H9 (cell line): ENCODE measurements around the gene FBXO42. TPM values are rescaled to one million over a fixed set of nuclear protein-coding genes. Genes with fewer than 3 reads are reported as not detected.

Source experiments
- DNase-seq: peaks from one replicate; pipeline ENCODE4 v3.0.0-alpha.2; 2017
- H2AFZ ChIP-seq: one replicate; pipeline ENCODE4 v1.6.1; 2013; ENCODE audit warnings: mild to moderate bottlenecking, low read length, control low read depth, moderate library complexity
- H2AK5ac ChIP-seq: 2 replicates; pipeline ENCODE4 v1.6.1; 2013; ENCODE audit warnings: low read length, control low read depth, mixed read lengths; ENCODE audit not compliant: insufficient read length
- H2BK120ac ChIP-seq: one replicate; pipeline ENCODE4 v1.6.1; 2013; ENCODE audit warnings: low read depth, mild to moderate bottlenecking, low read length, control low read depth, inconsistent platforms; ENCODE audit not compliant: poor library complexity, severe bottlenecking
- H2BK12ac ChIP-seq: 2 replicates; pipeline ENCODE4 v1.6.1; 2013; ENCODE audit warnings: low read length, control low read depth, mixed read lengths, low read depth; ENCODE audit not compliant: insufficient read length
- H2BK15ac ChIP-seq: 2 replicates; pipeline ENCODE4 v1.6.1; 2013; ENCODE audit warnings: low read depth, low read length, control low read depth
- H2BK20ac ChIP-seq: one replicate; pipeline ENCODE4 v1.6.1; 2013; ENCODE audit warnings: low read depth, mild to moderate bottlenecking, low read length, control low read depth, inconsistent platforms; ENCODE audit not compliant: poor library complexity, severe bottlenecking
- H2BK5ac ChIP-seq: 2 replicates; pipeline ENCODE4 v1.6.1; 2013; ENCODE audit warnings: low read length, control low read depth, mixed read lengths; ENCODE audit not compliant: insufficient read length
- H3K14ac ChIP-seq: 2 replicates; pipeline ENCODE4 v1.6.1; 2013; ENCODE audit warnings: low read length, control low read depth; ENCODE audit not compliant: insufficient read depth
- H3K18ac ChIP-seq: 2 replicates; pipeline ENCODE4 v1.6.1; 2013; ENCODE audit warnings: low read depth, mild to moderate bottlenecking, mixed read lengths, low read length, control low read depth; ENCODE audit not compliant: insufficient read length
- H3K23ac ChIP-seq: 2 replicates; pipeline ENCODE4 v1.6.1; 2013; ENCODE audit warnings: low read length, control low read depth, mixed read lengths, low read depth; ENCODE audit not compliant: insufficient read length
- H3K23me2 ChIP-seq: 2 replicates; pipeline ENCODE4 v1.6.1; 2013; ENCODE audit warnings: low read depth, mild to moderate bottlenecking, mixed read lengths, low read length, control low read depth; ENCODE audit not compliant: insufficient read length, poor library complexity, severe bottlenecking
- H3K27ac ChIP-seq: 2 replicates; pipeline ENCODE4 v1.5.1; 2013; ENCODE audit warnings: low read length, control low read depth, mixed read lengths, low read depth; ENCODE audit not compliant: insufficient read length
- H3K27me3 ChIP-seq: 2 replicates; pipeline ENCODE4 v1.6.1; 2013; ENCODE audit warnings: low read length, control low read depth, inconsistent platforms; ENCODE audit not compliant: insufficient read depth
- H3K4ac ChIP-seq: 2 replicates; pipeline ENCODE4 v1.6.1; 2013; ENCODE audit warnings: low read depth, mild to moderate bottlenecking, control low read depth, inconsistent platforms, low read length, moderate library complexity
- H3K4me1 ChIP-seq: 2 replicates; pipeline ENCODE4 v1.6.1; 2013; ENCODE audit warnings: low read length, control low read depth, inconsistent platforms; ENCODE audit not compliant: insufficient read depth
- H3K4me2 ChIP-seq: 2 replicates; pipeline ENCODE4 v1.6.1; 2013; ENCODE audit warnings: low read length, control low read depth, mixed read lengths; ENCODE audit not compliant: insufficient read length, insufficient read depth
- H3K56ac ChIP-seq: 2 replicates; pipeline ENCODE4 v1.6.1; 2013; ENCODE audit warnings: low read depth, mild to moderate bottlenecking, mixed read lengths, low read length, control low read depth; ENCODE audit not compliant: insufficient read length
- H3K79me1 ChIP-seq: 2 replicates; pipeline ENCODE4 v1.6.1; 2013; ENCODE audit warnings: low read depth, mild to moderate bottlenecking, moderate library complexity, low read length, control low read depth, inconsistent platforms; ENCODE audit not compliant: insufficient read depth, poor library complexity, severe bottlenecking
- H3K79me2 ChIP-seq: 2 replicates; pipeline ENCODE4 v1.6.1; 2013; ENCODE audit warnings: low read length, control low read depth, inconsistent platforms; ENCODE audit not compliant: insufficient read depth
- H3K9ac ChIP-seq: 2 replicates; pipeline ENCODE4 v1.6.1; 2013; ENCODE audit warnings: low read length, control low read depth, mixed read lengths; ENCODE audit not compliant: insufficient read length; ENCODE audit errors: extremely low read depth
- H3K9me3 ChIP-seq: one replicate; pipeline ENCODE4 v1.6.1; 2013; ENCODE audit warnings: low read depth, low read length, inconsistent platforms; ENCODE audit not compliant: control insufficient read depth
- H3T11ph ChIP-seq: one replicate; pipeline ENCODE4 v1.6.1; 2013; ENCODE audit warnings: mild to moderate bottlenecking, low read length, control low read depth, inconsistent platforms
- H4K20me1 ChIP-seq: one replicate; pipeline ENCODE4 v1.6.1; 2013; ENCODE audit not compliant: control insufficient read depth, insufficient read length, insufficient read depth
- H4K5ac ChIP-seq: 2 replicates; pipeline ENCODE4 v1.6.1; 2013; ENCODE audit warnings: low read depth, mild to moderate bottlenecking, mixed read lengths, low read length, control low read depth; ENCODE audit not compliant: insufficient read length
- H4K8ac ChIP-seq: replicated peaks from 2 replicates; pipeline ENCODE4 v1.6.1; 2013; ENCODE audit warnings: low read length, control low read depth, mixed read lengths, low read depth; ENCODE audit not compliant: insufficient read length
- H4K91ac ChIP-seq: 2 replicates; pipeline ENCODE4 v1.6.1; 2013; ENCODE audit warnings: low read depth, mild to moderate bottlenecking, moderate library complexity, mixed read lengths, low read length, control low read depth; ENCODE audit not compliant: insufficient read length
- H3K27ac Mint-ChIP-seq, 3 experiments: 2 replicates in 2 of 3; 3 replicates in 1 of 3; pipeline ENCODE4 v1.8.0; 2020 to 2021; ENCODE audit warnings: mixed read lengths in 3 of 3, mild to moderate bottlenecking in 1 of 3, moderate library complexity in 1 of 3
- H3K27me3 Mint-ChIP-seq: 2 replicates; pipeline ENCODE4 v1.8.0; 2021; ENCODE audit warnings: low read depth, mild to moderate bottlenecking, moderate library complexity, mixed read lengths
- H3K36me3 Mint-ChIP-seq, 3 experiments: 2 replicates in 2 of 3; 3 replicates in 1 of 3; pipeline ENCODE4 v1.8.0; 2020 to 2021; ENCODE audit warnings: low read depth in 3 of 3, mixed read lengths in 3 of 3; ENCODE audit not compliant: insufficient read depth in 1 of 3
- H3K4me1 Mint-ChIP-seq, 2 experiments: 2 replicates each; pipeline ENCODE4 v1.8.0; 2020; ENCODE audit warnings: mixed read lengths in 2 of 2
- H3K4me3 Mint-ChIP-seq, 2 experiments: 2 replicates in 1 of 2; 3 replicates in 1 of 2; pipeline ENCODE4 v1.8.0; 2020 to 2021; ENCODE audit warnings: mild to moderate bottlenecking in 2 of 2, mixed read lengths in 2 of 2, moderate library complexity in 1 of 2
- H3K9me3 Mint-ChIP-seq, 2 experiments: 2 replicates in 1 of 2; 3 replicates in 1 of 2; pipeline ENCODE4 v1.8.0; 2020; ENCODE audit warnings: mild to moderate bottlenecking in 2 of 2, mixed read lengths in 2 of 2, moderate library complexity in 1 of 2
- WGBS: extraction: QIAGEN DNeasy Blood & Tissue Kit; methylation state at CpG from one replicate; pipeline ENCODE4 v1.1.7; 2013; ENCODE audit warnings: missing lambda C conversion rate, low lambda C conversion rate, mixed read lengths; ENCODE audit not compliant: insufficient read length; ENCODE audit errors: extremely low coverage; 5-methylcytosine and 5-hydroxymethylcytosine counted together
- total RNA-seq: library from RNA; stranded (reverse); gene quantifications from 2 replicates; pipeline ENCODE4 v1.2.1, GENCODE V29; 2021
- TF ChIP-seq, protein P1 (sequence below): fragments of 200-600 bp; sonication (generic); conservative IDR thresholded peaks from 3 replicates; pipeline ENCODE4 v1.8.0; 2021; ENCODE audit warnings: antibody characterized with exemption, mild to moderate bottlenecking

The FBXO42 gene
- total RNA-seq, 1 experiment from 2014 or later, result 17.4 TPM

DNA sequence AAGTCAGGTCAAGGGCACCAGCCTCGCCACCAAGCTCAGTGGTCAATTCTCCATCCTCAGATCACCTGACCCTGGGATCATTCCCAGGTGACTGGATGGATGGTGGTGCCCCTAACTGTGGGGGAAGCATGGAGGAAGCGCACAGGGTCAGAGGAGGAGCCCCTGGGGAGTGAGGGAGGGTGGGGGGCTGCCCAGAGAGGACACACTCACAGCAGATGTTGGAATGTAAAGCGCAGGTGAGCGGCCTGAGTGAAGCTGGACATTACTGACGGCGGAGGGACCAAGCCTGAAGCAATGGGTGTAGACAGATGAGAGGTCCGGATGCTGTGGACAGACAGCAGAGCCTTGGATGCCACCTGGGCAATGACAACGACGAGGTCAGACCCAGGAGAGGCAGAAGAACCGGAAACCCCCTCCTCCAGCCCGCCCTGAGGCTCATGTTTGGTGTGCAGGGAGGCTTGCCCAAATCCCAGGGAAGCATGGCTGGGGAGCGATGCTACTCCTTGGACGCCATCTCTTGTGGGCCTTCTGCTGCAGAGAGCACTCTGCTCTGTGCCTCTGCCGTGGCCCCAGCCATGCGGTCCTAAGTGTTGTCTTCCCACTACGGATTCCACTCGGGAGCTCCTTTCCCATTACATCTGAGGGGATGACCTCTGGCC lies 109.6 kb downstream of the FBXO42 start:
- Histone ChIP-seq H3K56ac (no peak overlapping the region), H2AFZ (no peak overlapping the region), H2BK20ac (no peak overlapping the region), H3K9me3 (no peaks in the 10 kb centered on the region), H3K23me2 (no peaks in the 10 kb centered on the region), H4K8ac (no peak overlapping the region), H3K79me2 (no peaks in the 10 kb centered on the region), H2BK15ac (no peak overlapping the region), H3K23ac (no peak overlapping the region), H4K5ac (no peak overlapping the region), H3K27me3 (no peaks in the 10 kb centered on the region), H3K18ac (no peak overlapping the region), H3K27ac (no peak overlapping the region), H2BK5ac (no peak overlapping the region), H3K4ac (no peak overlapping the region), H3K14ac (no peak overlapping the region), H3K9ac (no peak overlapping the region), H2AK5ac (no peak overlapping the region), H2BK12ac (no peak overlapping the region), H3T11ph (no peak overlapping the region), H3K4me2 (no peak overlapping the region), H4K91ac (no peak overlapping the region), H3K4me1 (no peaks in the 10 kb centered on the region), H4K20me1 (no peaks in the 10 kb centered on the region), H3K79me1 (no peaks in the 10 kb centered on the region), H2BK120ac (no peak overlapping the region)
- no peak for DNase-seq
- Mint-ChIP-seq H3K9me3 (no peaks in the 10 kb centered on the region), H3K36me3 (peaks cover 0 to 8% (median 0%) of the 10 kb centered on the region in 3 experiments; a peak in 2 of 7 replicates), H3K27me3 (no peaks in the 10 kb centered on the region), H3K4me3 (no peak overlapping the region), H3K4me1 (peaks cover 4 to 9% of the 10 kb centered on the region in 2 experiments), H3K27ac (no peak overlapping the region)
- WGBS, result no CpG with 5 or more reads among the region's 17 CpGs
- TF ChIP-seq, protein P1, sequence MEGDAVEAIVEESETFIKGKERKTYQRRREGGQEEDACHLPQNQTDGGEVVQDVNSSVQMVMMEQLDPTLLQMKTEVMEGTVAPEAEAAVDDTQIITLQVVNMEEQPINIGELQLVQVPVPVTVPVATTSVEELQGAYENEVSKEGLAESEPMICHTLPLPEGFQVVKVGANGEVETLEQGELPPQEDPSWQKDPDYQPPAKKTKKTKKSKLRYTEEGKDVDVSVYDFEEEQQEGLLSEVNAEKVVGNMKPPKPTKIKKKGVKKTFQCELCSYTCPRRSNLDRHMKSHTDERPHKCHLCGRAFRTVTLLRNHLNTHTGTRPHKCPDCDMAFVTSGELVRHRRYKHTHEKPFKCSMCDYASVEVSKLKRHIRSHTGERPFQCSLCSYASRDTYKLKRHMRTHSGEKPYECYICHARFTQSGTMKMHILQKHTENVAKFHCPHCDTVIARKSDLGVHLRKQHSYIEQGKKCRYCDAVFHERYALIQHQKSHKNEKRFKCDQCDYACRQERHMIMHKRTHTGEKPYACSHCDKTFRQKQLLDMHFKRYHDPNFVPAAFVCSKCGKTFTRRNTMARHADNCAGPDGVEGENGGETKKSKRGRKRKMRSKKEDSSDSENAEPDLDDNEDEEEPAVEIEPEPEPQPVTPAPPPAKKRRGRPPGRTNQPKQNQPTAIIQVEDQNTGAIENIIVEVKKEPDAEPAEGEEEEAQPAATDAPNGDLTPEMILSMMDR, result no peak
